B cell (primary cell): ENCODE data around the gene APP. TPM values are rescaled to one million over a fixed set of nuclear protein-coding genes. Genes with fewer than 3 reads are reported as not detected.

Experiments used
- ATAC-seq: fragments of 200-7000 bp; cut with Tn5 transposase; one replicate; pipeline ENCODE4 v1.10.0; 2021; ENCODE audit warnings: low read depth, mild to moderate bottlenecking, moderate number of reproducible peaks, moderate library complexity
- CTCF ChIA-PET: fragments of 350-600 bp; sonication (Branson Sonifier 250); formaldehyde crosslinking; loops from one replicate; lab custom pipeline; 2021; ENCODE audit warnings: antibody characterized with exemption, inconsistent platforms; lab: Charles Lee
- POLR2A ChIA-PET: fragments of 350-600 bp; sonication (Branson Sonifier 250); formaldehyde crosslinking; loops from one replicate; lab custom pipeline; 2021; ENCODE audit warnings: antibody characterized with exemption; lab: Charles Lee
- DNase-seq: peaks from one replicate; pipeline ENCODE4 v3.0.0; 2013
- H2AFZ ChIP-seq: 2 replicates; pipeline ENCODE4 v1.6.1; 2012; ENCODE audit warnings: mild to moderate bottlenecking, low read depth, low read length; ENCODE audit not compliant: insufficient read depth, poor library complexity, severe bottlenecking
- H3K27ac ChIP-seq, 2 donors: 1 replicate in 1 of 2; 2 replicates in 1 of 2; pipeline ENCODE4 v1.5.1; 2012 to 2013; ENCODE audit warnings: low read length in 2 of 2, mild to moderate bottlenecking in 2 of 2, moderate library complexity in 1 of 2
- H3K27me3 ChIP-seq, 4 experiments: fragments of 200-600 bp in 1 of 4; sonication (generic) in 1 of 4; replicated peaks in 1 of 4; 1 replicate in 2 of 4; 2 replicates in 2 of 4; pipeline versions ENCODE4 v1.6.1 to v1.7.0; 2013 to 2016; ENCODE audit warnings: low read length in 3 of 4, mild to moderate bottlenecking in 2 of 4, mixed read lengths in 1 of 4, moderate library complexity in 1 of 4; ENCODE audit not compliant: insufficient read depth in 4 of 4, control insufficient read depth in 3 of 4; ENCODE audit errors: control extremely low read depth in 1 of 4
- H3K36me3 ChIP-seq, 2 experiments: replicated peaks in 1 of 2; 1 replicate in 1 of 2; 2 replicates in 1 of 2; pipeline versions ENCODE4 v1.6.1 to v1.7.1; 2013; ENCODE audit warnings: low read length in 1 of 2; ENCODE audit not compliant: insufficient read depth in 2 of 2, control insufficient read depth in 1 of 2; ENCODE audit errors: control extremely low read depth in 1 of 2, extremely low read depth in 1 of 2
- H3K4me1 ChIP-seq, 2 donors: fragments of 200-600 bp in 1 of 2; sonication (generic) in 1 of 2; 1 replicate in 1 of 2; 2 replicates in 1 of 2; pipeline versions ENCODE4 v1.5.1 to v1.6.1; 2013 to 2017; ENCODE audit warnings: low read length in 2 of 2; ENCODE audit not compliant: control insufficient read depth in 2 of 2, insufficient read depth in 2 of 2
- H3K4me2 ChIP-seq: replicated peaks from 2 replicates; pipeline ENCODE3; 2012; ENCODE audit warnings: mild to moderate bottlenecking, low read depth, low read length; ENCODE audit not compliant: poor library complexity, severe bottlenecking
- H3K4me3 ChIP-seq, 5 experiments: fragments of 200-600 bp in 1 of 5; sonication (generic) in 1 of 5; 1 replicate in 3 of 5; 2 replicates in 2 of 5; pipeline versions ENCODE4 v1.5.1 to v1.7.0; 2011 to 2016; ENCODE audit warnings: low read length in 4 of 5, mild to moderate bottlenecking in 4 of 5, low read depth in 2 of 5, control low read depth in 1 of 5, moderate library complexity in 1 of 5; ENCODE audit not compliant: insufficient read depth in 1 of 5; ENCODE audit errors: control extremely low read depth in 1 of 5, extremely low read depth in 1 of 5
- H3K79me2 ChIP-seq: fragments of 200-600 bp; sonication (generic); one replicate; pipeline ENCODE4 v1.6.0; 2016; ENCODE audit warnings: low read length; ENCODE audit not compliant: control insufficient read depth, insufficient read depth
- H3K9ac ChIP-seq: fragments of 200-600 bp; sonication (generic); 2 replicates; pipeline ENCODE4 v1.6.1; 2017; ENCODE audit warnings: mild to moderate bottlenecking, low read length, moderate library complexity
- H3K9me3 ChIP-seq, 3 donors: one replicate each; pipeline versions ENCODE4 v1.6.1 to v1.7.1; 2013; ENCODE audit warnings: low read length in 2 of 3; ENCODE audit not compliant: control insufficient read depth in 2 of 3, insufficient read depth in 1 of 3; ENCODE audit errors: control extremely low read depth in 1 of 3
- H4K20me1 ChIP-seq: 2 replicates; pipeline ENCODE4 v1.6.0; 2012; ENCODE audit warnings: mild to moderate bottlenecking, low read length; ENCODE audit not compliant: insufficient read depth, control insufficient read depth, poor library complexity, severe bottlenecking
- H3K27ac Mint-ChIP-seq: one replicate; pipeline ENCODE4 v1.8.0; 2021; ENCODE audit warnings: mixed read lengths
- H3K27me3 Mint-ChIP-seq: one replicate; pipeline ENCODE4 v1.8.0; 2021; ENCODE audit warnings: mixed read lengths
- H3K4me1 Mint-ChIP-seq: one replicate; pipeline ENCODE4 v1.8.0; 2021; ENCODE audit warnings: mixed read lengths
- H3K4me3 Mint-ChIP-seq: one replicate; pipeline ENCODE4 v1.8.0; 2021; ENCODE audit warnings: mixed read lengths
- H3K9me3 Mint-ChIP-seq: one replicate; pipeline ENCODE4 v1.8.0; 2022; ENCODE audit warnings: mixed read lengths; ENCODE audit not compliant: insufficient read depth
- EZH2 ChIP-seq: IDR thresholded peaks from 2 replicates; pipeline ENCODE4 v1.6.1; 2012; ENCODE audit warnings: borderline replicate concordance, low read depth, mild to moderate bottlenecking, moderate library complexity, low read length; ENCODE audit not compliant: insufficient read depth, poor library complexity, severe bottlenecking
- WGBS: methylation state at CpG from one replicate; pipeline ENCODE4 v1.1.5; 2013; ENCODE audit warnings: missing lambda C conversion rate; ENCODE audit not compliant: insufficient coverage; 5-methylcytosine and 5-hydroxymethylcytosine counted together
- intact Hi-C: fragments of 100-400 bp; cut with micrococcal nuclease; formaldehyde crosslinking; loops from one replicate; pipeline ENCODE4 v1.10.0; 2022
- polyA plus RNA-seq: library from polyadenylated mRNA; depleted of rRNA; stranded (reverse); fragments of >200 nt; gene quantifications from 2 replicates; pipeline ENCODE4 v1.2.3, GENCODE V29; 2012
- total RNA-seq, 2 donors: library from RNA; stranded (reverse); fragments of 120-200 nt in 1 of 2; gene quantifications; 1 replicate in 1 of 2; 2 replicates in 1 of 2; pipeline versions ENCODE4 v1.2.3 to v1.2.4, GENCODE V29; 2013 to 2022
- TF ChIP-seq, protein P1 (sequence below): fragments of 200-600 bp; IDR thresholded peaks from one replicate; pipeline ENCODE4 v1.8.0; 2022; ENCODE audit warnings: antibody characterized with exemption, mild to moderate bottlenecking

The APP gene
- total and polyA plus RNA-seq, 2 donors (not counting 1 experiment from before 2014, with no cell fraction given) = 28.3 to 34.7 TPM

DNA sequence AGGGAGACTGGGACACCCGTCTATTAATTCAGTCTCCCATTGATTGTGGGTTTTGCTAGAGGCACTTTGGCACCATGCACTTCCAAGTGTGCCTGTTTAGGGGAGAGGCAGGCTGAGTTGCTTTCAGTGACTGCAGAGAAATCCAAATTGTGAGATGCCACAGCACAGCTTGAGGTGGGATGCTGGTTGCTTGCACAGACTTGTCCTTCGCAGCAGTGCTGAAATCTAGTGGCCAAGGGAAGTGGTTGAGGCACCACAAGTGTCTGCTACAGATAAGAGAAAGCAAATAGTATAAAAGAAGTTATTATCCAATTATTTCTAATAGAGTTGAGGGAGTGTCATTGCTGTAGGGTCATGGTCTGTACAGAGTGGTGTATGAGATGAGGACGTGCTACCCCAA, 40.0 kb upstream of the APP start:
- DNase-seq = no peak
- H3K79me2 ChIP-seq = no peaks in the 10 kb centered on the region
- H3K36me3 ChIP-seq = no peaks in the 10 kb centered on the region
- no peaks in the 10 kb centered on the region for H3K9me3 ChIP-seq
- H3K27me3 ChIP-seq = no peaks in the 10 kb centered on the region
- intact Hi-C loops = no loop called here
- no peaks in the 10 kb centered on the region for H3K27me3 Mint-ChIP-seq
- H3K9ac ChIP-seq = no peak overlapping the region
- TF ChIP-seq, protein P1, sequence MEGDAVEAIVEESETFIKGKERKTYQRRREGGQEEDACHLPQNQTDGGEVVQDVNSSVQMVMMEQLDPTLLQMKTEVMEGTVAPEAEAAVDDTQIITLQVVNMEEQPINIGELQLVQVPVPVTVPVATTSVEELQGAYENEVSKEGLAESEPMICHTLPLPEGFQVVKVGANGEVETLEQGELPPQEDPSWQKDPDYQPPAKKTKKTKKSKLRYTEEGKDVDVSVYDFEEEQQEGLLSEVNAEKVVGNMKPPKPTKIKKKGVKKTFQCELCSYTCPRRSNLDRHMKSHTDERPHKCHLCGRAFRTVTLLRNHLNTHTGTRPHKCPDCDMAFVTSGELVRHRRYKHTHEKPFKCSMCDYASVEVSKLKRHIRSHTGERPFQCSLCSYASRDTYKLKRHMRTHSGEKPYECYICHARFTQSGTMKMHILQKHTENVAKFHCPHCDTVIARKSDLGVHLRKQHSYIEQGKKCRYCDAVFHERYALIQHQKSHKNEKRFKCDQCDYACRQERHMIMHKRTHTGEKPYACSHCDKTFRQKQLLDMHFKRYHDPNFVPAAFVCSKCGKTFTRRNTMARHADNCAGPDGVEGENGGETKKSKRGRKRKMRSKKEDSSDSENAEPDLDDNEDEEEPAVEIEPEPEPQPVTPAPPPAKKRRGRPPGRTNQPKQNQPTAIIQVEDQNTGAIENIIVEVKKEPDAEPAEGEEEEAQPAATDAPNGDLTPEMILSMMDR = no peak
- no peak for TF ChIP-seq EZH2
- no peak for ATAC-seq
- no peak overlapping the region for H2AFZ ChIP-seq
- WGBS = 83% methylated on average over 1 of the region's 3 CpGs
- ChIA-PET CTCF (no interaction called here), POLR2A (no interaction called here)
- no peaks in the 10 kb centered on the region for H3K4me1 Mint-ChIP-seq
- H3K27ac ChIP-seq = no peak overlapping the region
- H3K4me1 ChIP-seq = no peaks in the 10 kb centered on the region
- H3K4me3 Mint-ChIP-seq = no peak overlapping the region
- H4K20me1 ChIP-seq = no peaks in the 10 kb centered on the region
- no peak overlapping the region for H3K4me3 ChIP-seq
- H3K4me2 ChIP-seq = no peak overlapping the region
- no peak overlapping the region for H3K27ac Mint-ChIP-seq
- no peaks in the 10 kb centered on the region for H3K9me3 Mint-ChIP-seq

DNA sequence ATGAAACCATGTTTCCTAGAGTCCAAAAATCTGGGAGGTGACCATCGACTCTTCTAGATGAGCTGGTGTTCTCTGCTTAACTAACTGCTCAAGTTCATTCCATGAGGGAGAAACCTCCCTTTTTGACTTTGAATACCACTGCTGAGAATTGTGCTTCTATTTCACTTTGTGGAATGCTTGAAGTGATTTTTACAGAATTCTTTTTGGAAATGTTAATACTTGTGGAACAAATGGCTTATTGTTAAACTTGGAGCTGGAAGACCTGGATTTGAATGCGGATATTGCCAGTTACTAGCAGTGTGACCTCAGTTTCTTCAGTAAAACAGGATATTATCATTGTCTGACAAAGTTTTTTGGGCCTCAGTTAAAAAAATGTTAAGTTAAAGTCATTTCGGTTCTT, 36.5 kb upstream of the APP start:
- Histone ChIP-seq H3K36me3 (no peaks in the 10 kb centered on the region), H3K27ac (no peak overlapping the region), H3K27me3 (no peaks in the 10 kb centered on the region), H3K4me1 (no peaks in the 10 kb centered on the region), H3K4me2 (no peak overlapping the region), H2AFZ (no peak overlapping the region), H3K4me3 (no peak overlapping the region), H3K79me2 (no peaks in the 10 kb centered on the region), H3K9ac (no peak overlapping the region), H3K9me3 (no peaks in the 10 kb centered on the region), H4K20me1 (no peaks in the 10 kb centered on the region)
- WGBS = 76% methylated on average over 2 of the region's 3 CpGs
- ChIA-PET POLR2A (no interaction called here), CTCF (no interaction called here)
- Mint-ChIP-seq H3K4me3 (no peak overlapping the region), H3K4me1 (no peaks in the 10 kb centered on the region), H3K27me3 (no peaks in the 10 kb centered on the region), H3K27ac (no peak overlapping the region), H3K9me3 (no peaks in the 10 kb centered on the region)
- DNase-seq (no peak), ATAC-seq (no peak)
- intact Hi-C loops = no loop called here
- TF ChIP-seq EZH2 = no peak
- TF ChIP-seq, protein P1 = no peak
